IPS-18c (cell line): Measurements from ENCODE around the gene MAEA.

Experiments
- H3K4me3 ChIP-seq: 2 replicates; pipeline ENCODE4 v1.7.0; 2013; ENCODE audit warnings: low read depth, mild to moderate bottlenecking, low read length, moderate library complexity; ENCODE audit not compliant: insufficient read depth
- H3K9me3 ChIP-seq: one replicate; pipeline ENCODE4 v1.6.1; 2013; ENCODE audit warnings: mild to moderate bottlenecking, low read length, moderate library complexity; ENCODE audit not compliant: control insufficient read depth, insufficient read depth

Gene MAEA

DNA sequence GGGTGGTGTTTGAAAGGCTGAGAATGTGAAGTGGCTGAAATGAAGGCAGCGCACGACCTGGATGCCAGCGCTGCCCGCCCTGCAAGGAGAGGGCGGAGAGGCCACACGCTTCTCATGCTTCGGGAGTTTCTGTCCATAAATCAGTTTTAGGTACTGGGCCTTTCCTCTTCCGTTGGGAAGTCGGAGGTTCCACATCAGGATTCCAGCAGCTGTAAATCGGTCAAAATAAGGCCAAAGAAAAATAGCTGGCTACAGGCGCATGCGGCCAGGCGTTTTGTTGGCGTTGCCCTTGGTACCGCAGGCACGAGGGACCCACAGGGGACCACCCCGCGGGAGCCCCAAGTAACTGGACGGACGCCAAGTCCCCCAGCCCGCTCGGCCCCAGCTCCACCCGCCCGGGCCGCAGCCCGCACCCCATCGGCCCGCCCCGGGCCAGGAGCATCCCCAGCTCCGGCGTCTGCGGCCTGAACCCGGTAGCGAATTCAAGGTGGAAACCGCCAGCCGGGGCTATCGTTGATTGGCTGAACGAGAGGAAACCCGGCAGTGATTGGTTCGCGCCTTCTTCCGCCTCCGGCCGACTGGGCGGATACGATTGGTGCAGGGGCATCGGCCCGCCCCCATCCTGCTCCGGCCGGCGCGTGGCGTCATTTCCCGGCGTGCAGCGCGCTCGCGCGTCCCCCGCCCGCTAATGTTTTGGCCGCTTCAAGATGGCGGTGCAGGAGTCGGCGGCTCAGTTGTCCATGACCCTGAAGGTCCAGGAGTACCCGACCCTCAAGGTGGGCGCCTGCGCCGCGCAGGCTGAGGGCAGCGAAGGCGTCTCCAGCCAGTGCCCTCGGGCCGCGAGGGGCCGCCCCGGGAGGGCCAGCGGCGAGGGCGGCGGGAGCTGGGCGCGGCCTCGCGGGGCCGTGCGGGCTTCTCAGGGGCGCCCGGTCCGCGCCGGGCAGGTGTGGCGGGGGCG, at the start of gene MAEA:
Gene MAEA, plus strand, starts transcription at position 685 of the 958 bp plus-strand sequence. Its CDS starts 23 bp downstream, at position 708.
- peak within 1 kb of the TSS; percentile 84 for H3K4me3 ChIP-seq
- H3K9me3 ChIP-seq: peaks cover 8% of the 10 kb centered on the region

DNA sequence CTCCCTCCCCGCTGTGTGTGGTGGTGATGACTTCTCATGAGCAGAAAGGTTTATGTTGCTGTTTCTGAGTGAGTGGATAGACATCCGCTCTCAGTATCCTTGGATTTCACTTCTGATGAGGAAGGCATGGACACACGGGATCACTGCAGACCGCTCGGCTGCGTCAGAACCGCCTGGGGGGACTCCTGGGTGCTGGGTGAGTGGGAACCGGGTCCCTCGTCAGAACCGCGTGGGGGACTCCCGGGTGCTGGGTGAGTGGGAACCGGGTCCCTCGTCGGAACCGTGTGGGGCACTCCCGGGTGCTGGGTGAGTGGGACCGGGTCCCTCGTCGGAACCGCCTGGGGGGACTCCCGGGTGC, 49.8 kb upstream of the MAEA start:
- peaks cover 2% of the 10 kb centered on the region for H3K9me3 ChIP-seq
- no peak overlapping the region for H3K4me3 ChIP-seq

DNA sequence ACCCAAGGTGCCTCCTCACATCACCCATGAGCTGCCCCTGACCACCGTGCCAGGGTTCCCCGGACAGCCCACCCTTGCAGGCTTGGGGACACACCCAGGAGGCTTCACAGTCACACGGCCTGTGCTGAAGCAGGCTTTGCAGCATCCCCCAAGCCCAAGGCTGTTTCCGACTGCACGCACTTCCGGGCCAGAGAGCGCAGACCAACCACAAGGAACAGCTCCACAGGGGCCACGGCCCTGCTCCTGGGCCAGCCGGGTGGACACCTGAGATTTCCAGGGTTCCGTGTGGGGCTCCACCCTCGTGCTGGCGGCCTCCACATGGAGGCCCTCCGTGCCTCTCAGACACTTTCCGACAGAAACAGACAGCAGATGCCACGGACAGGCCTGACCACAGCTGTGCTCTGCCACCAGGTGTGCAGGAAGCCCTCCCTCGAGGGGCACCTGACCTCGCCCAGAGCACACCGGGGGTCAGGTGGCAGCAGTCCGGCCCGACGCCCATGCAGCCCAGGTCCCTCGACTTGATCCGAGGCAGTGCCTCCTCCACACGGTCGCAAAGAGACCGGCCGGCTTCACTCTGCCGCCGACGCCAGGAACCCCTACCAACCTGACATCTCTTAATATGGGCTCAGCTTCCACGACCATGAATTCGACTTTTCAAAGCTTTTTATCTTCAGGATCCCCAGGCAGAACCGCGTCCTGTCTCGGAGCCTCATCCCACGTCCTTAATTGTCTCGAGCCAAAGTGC, 48.8 kb upstream of the MAEA start:
- Histone ChIP-seq H3K9me3 (peaks cover 2% of the 10 kb centered on the region), H3K4me3 (no peak overlapping the region)

DNA sequence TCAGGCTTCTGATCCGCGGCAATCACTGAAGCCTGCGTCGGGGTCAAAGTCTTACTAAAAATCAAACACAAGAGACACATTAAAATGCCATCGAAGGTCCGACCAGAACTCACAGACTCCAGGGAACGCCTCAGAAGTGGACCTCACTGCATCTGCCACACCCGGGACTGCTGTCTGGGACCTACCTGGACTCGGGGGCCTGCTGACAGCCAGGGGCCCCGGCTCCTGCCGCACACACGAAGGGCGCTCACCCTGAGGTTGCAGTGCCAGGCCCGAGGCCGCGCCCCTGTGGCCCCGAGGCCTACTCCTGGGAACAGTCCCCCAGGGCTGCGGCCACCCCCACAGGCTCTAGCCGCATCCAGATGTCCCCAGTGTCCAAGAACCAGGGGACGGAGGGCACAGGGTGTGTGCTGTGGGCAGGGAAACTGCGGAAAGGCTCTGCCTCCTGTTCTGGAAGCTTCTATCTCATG, 48.2 kb upstream of the MAEA start:
- H3K9me3 ChIP-seq: peaks cover 2% of the 10 kb centered on the region
- no peak overlapping the region for H3K4me3 ChIP-seq

DNA sequence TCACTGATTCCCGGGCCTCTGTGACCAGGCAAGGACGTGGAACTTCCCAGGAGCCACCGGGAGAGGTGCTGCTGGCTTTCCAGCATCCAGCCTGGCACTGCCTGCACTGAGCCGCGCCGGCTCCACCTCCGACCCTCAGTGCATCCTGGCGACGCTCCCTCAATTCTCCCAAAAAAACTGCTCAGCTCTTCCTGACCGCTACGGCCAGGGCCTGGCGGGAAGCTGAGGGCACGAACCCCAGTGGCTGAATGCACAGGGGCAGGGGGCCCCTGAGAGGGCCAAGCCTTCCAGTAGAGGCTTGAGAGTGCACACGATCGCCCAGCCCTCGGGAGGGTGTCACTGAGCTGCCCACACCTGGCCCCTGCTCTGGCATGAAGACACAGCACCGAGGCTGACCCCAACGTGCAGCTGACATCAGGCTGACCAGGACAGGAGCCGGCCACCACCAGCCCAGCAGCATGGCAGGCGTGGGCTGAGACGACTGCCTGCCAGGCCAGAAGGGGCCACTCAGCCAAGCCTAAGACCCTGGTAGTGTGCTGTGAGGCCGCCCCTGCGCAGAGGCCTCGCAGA, 47.7 kb upstream of the MAEA start:
- H3K9me3 ChIP-seq: peaks cover 2% of the 10 kb centered on the region
- H3K4me3 ChIP-seq: no peak overlapping the region

DNA sequence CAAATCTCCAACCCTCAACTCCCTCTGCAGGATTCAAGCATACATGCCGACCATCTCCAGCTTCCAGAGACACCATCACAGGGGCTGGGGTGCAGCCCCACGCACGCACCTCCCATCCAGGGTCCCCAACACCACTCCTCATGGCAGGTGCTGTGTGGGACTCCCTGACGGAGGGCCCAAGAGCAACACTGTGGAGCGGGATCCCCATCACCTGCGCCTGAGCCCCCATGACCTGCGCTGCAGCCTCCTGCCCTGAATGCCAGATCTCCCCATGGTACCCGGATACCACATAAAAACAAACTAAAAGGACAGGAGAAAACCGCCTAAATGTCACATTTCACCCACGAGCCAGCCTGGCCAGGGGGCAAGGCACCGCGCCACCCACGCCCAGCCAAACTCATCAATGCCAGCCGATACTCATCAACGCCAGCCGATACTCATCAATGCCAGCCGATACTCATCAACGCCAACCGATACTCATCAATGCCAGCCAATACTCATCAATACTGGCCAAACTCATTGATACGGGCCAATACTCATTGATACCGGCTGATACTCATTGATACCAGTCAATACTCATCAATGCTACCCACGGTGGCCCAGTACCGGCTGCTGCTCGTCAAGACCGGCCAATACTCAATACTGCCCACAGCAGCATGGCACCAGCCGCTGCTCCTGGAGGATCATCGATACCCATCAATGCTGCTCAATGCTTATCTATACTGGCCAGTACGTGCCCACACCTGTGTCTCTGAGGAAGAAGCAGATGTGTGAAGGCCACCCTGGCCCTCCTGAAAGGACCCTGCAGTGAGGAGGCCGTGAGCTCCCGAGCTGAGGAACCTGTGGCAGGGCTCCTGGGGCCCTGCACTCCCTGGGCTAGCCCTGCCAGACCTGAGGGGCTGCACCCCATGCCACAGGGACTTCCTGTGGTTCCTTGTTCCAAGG, 46.9 kb upstream of the MAEA start:
- Histone ChIP-seq H3K9me3 (peaks cover 2% of the 10 kb centered on the region), H3K4me3 (no peak overlapping the region)

DNA sequence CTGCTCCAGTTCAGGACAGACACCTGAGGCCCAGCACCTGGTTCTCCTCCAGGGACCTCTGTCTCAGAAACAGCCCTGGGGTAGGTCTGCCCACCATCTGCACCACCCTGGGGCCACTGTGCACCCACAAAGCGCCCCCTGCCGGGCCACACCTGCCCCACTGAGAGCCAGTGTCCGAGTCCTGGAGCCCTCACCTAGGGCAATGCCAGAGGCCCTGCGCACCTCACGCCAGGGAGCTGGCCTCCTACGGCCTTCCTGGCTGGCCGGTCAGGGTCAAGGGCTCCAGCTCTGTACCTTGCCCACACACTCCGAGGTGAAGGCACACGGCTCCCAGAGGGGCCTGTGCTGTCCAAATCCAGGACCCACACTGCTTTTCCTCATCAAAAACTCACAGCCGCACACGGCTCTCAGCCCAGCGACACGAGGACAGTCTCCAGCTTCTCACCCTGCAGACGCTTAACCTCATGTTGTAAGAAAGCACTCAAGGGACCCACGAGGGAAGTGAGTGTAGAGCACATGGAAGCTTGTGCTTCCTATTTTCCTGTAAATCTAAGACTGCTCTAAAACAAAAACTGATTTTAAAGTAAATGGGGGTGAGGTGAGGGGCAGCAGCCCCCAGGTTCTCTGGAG, 46.1 kb upstream of the MAEA start:
- H3K9me3 ChIP-seq: peaks cover 2% of the 10 kb centered on the region
- no peak overlapping the region for H3K4me3 ChIP-seq

DNA sequence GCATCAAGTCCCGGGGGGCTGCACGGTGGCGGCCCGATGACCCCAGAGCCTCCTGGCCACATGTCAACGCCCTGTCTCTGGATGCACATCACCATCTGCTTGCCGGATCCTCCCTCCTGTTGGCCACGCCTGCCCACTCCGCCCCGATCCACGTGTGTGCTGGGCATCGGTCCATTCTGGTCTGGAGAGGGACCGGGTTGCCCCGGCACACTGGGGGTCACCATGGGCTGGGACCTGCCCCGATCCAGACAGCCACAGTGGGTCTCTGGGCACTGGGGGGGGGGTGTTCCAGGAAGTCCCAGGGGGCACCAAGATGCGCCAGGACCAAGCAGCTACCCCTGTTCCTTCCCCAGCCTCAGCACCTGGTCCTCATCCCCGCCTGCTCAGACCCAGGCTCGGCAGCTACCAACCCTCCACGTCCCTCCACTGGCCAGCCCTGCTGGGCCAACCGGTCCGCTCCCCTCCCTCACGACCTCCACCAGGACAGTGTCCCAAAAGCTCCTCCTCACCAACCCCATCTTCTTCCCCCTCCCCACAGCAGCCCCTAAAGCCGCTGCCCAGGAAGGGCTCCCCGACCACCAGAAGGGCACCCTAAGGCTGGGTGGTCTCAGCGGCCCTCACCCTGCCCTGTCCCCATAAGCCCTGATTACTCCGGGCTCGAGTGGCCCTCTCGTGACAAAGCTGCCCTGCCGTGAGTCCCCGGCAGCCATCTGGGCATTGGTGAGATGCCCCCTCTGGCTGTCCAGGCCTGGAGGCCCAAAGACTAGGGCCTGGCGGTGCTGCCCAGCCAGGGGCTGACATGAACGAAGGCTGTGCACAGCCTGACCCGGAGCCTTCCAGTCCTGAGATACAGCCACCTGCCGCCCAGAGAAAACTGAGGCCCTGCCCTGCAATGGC, 45.4 kb upstream of the MAEA start:
- Histone ChIP-seq H3K4me3 (no peak overlapping the region), H3K9me3 (peaks cover 2% of the 10 kb centered on the region)

DNA sequence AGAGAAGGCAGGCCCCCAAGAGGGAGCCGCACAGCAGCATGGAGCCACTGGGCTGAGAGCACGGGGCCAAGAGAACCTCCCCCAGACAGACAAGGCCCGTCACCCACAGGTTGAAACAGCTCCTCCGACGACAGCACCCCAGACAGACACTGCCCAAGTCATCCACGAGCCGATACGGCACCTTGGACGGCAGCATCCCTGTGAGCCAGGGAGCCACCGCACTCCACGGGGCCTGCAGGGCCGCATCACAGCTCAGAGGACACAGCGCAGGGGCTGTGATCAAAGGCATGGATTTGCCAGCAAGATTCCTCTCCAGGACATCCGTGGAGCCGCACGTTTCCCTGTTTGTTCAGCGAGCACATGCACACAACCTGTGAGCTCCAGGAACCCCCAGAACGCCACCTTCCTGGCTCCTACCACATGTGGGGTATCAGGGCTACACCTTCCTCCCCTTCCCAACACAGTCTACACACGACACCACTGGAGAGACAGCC, 44.7 kb upstream of the MAEA start:
- peaks cover 6% of the 10 kb centered on the region for H3K9me3 ChIP-seq
- no peak overlapping the region for H3K4me3 ChIP-seq

DNA sequence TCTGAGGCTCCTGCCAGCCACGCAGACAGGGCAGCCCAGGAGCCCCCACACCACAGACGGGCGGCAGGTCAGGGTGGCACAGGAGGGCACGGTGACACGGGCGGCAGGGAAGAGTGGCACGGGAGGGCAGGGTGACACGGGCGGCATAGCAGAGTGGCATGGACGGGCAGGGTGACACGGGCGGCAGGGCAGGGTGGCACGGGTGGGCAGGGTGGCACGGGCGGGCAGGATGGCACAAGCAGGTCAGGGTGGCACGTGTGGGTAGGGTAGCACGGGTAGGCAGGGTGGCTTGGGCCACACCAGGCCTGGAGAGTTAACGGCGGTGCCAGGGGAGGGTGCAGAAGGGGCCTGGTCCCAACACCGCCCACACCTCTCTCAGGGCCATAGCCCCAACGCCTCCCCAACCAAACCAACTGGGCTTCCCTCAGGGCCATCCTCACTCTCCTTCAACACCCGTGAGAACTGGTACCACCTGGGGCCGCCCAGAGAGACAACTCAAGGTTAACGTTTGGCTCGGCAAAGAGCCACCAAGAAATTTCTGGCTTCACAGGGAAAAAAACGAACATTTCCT, 44.1 kb upstream of the MAEA start:
- Histone ChIP-seq H3K4me3 (no peak overlapping the region), H3K9me3 (peaks cover 11% of the 10 kb centered on the region)

DNA sequence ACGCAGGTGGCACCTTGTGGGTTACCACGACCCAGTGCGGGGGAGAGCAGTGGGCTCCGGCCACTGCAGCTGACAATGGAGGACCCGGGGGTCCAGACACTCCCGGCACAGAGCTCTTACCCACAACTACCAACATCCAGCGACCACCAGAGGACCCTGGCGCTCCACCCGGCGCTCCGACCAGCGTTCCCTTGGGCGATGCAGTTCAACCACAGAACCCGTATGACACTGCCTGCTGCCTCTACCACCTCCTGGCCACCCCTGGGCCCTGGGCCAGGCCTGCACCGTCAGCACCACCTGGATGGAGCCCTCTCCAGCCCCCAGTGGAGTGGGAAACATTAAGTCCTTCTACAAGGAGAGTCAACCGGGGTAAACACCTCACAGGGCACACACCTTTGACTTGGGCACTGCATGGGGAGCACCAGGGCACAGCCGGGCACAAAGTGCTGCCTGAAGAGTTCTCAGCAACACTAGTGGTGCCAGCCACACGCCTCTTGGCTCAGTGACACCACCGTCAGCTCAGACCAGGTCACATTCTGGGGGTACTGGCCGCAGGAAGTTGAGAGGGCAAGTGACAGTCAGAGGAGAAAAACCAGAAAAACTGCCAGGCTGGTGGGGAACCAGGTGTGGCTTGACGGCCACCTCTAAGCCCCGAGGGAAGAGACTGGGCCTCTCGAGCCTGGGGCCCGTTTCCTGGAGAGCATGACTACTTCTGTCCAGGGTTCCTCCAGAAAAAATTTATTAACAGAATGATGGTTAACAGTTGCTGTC, 43.4 kb upstream of the MAEA start:
- Histone ChIP-seq H3K9me3 (peaks cover 15% of the 10 kb centered on the region), H3K4me3 (no peak overlapping the region)

DNA sequence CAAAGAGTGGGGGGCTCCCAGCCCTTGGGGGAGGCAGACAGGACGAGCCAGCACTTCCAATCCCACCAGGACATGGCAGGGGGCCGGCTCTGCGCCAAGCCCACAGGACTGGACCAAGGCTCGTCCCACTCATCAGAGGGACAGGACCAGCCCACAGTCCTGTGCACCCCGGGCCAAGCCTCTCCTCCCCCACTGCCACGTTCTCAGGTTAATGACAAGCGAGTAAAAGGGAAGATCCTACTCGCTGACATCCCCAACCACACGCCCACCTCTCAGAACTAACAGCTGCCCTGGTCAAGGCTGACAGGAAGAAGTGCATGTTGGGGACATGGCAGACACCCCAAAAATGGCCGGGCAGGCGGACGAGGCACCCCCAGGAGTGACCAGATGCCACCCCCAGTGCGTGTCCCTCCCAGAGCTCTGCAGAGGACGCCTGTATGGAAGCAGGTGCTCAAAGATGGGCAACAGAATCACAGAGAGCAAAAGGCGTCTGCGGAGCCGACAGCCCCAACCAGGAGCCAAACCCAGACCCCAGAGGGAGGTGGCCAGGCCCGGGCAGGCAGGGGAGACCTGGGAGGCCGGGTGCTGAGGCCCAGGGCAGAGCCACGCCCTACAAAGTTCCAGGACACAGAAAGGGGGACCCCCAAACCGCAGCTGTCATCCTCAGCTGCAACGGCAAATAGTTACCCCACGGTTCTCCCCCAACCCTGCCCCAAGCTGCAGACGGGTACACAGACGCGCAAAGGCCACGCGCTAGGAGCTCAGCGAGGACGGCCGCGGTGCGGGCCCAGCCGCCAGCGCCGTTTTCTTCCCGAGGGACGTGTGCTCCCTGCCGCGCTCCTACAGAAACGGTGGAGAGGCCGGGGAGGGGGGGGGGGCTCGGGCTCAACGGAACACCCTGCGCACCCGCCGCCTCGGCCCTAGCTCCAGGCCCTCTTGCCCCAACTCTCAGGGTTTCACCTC, 42.5 kb upstream of the MAEA start:
- H3K4me3 ChIP-seq: peak overlapping the region; percentile 87
- H3K9me3 ChIP-seq: peaks cover 17% of the 10 kb centered on the region

DNA sequence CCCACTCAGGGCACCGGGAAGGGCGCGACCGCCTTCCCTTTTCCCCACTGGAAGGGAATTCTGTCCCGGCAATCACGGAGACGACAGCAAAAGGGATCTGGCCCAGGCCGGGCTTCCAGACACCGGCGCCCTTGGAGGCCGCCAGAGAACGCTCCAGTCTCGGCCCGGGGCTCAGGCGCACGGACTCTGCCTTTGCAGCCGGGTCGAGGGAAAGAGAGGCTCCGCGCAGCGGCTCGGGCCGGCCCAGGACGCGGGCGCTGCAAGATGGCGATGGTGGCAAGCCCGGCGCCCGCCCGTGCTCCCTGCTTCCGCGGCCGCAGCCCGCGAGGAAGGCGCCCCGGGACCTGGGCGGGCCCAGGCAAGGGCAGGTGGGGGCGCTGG, 41.8 kb upstream of the MAEA start:
- H3K9me3 ChIP-seq: peaks cover 17% of the 10 kb centered on the region
- peak overlapping the region; percentile 87 for H3K4me3 ChIP-seq
